GM21737 (cell line): Measurements from ENCODE around the gene MBOAT2.
"Not testable (repeated sequence)": the region's sequence is repeated elsewhere in the genome, so short reads cannot be mapped to it uniquely, and the experiment has no call there.

Experiments
- ATAC-seq: cut with Tn5 transposase; IDR thresholded peaks from one replicate; pipeline ENCODE4 v1.9.1; 2021; ENCODE audit warnings: mild to moderate bottlenecking, moderate library complexity; ENCODE audit not compliant: unreplicated experiment

Gene MBOAT2

GRCh38 chr2:8993196-8993901, 10.1 kb downstream of the MBOAT2 start:
- no peak for ATAC-seq

DNA sequence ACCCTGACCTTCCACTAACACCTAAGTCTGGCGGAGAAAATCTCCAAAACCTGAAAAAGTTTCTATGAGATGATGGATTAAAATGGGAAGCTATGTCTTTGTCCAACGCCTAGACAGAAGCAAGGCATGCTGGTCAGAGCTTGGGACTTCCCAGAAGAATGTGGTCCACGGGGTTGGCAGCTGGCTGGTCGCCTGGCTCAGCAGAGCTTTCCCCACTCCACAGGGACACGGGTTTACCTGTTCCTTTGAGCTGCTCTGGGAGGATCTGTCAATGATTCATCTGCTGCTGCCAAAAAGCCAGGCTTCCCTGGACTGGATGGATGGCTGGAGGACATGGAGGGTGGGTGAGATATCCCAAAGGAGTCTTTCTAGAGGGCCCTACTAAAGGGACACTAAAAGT, 10.8 kb downstream of the MBOAT2 start:
- ATAC-seq, result no peak

- ATAC-seq, result no peak
These were observed 13.9 kb downstream of the MBOAT2 start for GRCh38 chr2:8989536-8990079.

- ATAC-seq, result no peak
These were observed 16.1 kb downstream of the MBOAT2 start for GRCh38 chr2:8987410-8987809.

- ATAC-seq, result no peak
These were observed 17.0 kb downstream of the MBOAT2 start for GRCh38 chr2:8986327-8986976.

- no peak for ATAC-seq
These were observed 17.7 kb downstream of the MBOAT2 start for GRCh38 chr2:8985561-8986326.

DNA sequence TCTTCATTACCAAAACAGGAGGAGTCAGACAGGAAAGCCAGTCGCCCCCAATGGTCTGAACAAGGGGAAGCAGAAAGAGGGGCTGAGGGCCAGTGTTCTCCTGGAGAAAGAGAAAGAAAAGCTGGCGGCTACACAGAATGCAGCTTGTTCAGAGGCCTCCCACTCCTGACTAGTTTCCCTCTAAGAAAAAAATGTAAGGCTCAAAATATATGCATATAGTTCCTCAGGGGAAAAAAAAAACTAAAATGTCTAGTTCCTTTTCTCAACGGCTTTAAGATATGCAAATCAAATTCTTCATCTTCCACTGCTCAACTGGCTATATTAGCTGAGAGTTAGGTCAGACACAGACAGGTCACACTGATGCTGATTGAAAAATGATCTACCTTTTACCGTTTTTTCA, 18.6 kb downstream of the MBOAT2 start:
- ATAC-seq, result no peak

GRCh38 chr2:8984157-8984556, 19.3 kb downstream of the MBOAT2 start:
- no peak for ATAC-seq

DNA sequence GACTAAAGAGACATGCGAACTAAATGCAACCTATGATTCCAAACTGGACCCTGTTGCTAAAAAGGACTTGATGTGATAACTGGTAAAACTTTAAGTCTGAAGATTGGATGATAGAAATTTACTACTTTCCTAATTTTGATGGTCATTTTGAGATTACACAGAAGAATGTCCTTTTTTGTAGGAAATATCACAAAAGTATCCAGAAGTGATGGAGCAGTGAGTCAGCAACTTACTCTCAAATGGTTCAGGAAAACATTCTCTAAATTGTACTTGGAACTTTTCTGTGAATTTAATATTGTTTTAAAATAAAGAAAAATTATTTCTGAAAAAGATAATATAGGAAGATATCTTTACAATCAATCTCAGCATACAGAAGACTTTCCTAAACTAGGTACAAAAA, 19.9 kb downstream of the MBOAT2 start:
- ATAC-seq, result no peak

DNA sequence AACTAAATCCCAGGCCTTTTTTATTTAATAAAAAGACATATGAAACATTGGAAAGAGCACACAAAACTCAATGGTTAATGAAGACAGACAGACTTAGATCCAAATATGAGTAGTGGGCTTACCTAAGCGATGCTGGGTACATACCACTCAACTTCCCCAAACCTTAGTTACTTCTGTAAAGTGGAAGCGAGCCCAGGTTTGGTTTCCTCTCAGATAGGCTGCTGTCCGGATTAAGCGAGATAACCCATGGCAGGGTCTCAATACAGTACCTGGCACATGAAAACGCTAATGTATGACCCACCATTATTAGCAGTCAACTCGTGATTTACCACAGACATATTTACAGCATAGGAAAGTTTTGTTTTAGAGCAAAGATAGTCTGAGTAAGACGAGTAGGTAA, 21.6 kb downstream of the MBOAT2 start:
- ATAC-seq, result no peak

DNA sequence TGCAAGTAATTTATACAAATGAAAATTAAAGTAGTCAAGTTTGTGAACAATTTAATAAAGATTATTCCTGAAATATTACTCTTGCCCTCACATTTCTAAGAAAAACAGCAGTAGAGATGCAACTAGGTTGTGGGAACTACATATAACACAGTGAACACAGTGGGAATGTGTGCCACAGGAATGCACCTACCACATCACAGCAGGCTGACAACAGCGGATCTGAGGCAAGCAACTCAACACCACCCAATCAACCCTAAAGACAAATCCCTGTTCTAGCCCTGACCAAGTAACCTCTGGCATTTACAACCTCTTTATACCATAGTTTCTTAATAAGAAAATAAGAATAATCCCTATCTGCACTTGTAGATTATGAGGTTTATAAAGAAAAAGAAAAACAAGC, 23.4 kb downstream of the MBOAT2 start:
- ATAC-seq, result no peak

DNA sequence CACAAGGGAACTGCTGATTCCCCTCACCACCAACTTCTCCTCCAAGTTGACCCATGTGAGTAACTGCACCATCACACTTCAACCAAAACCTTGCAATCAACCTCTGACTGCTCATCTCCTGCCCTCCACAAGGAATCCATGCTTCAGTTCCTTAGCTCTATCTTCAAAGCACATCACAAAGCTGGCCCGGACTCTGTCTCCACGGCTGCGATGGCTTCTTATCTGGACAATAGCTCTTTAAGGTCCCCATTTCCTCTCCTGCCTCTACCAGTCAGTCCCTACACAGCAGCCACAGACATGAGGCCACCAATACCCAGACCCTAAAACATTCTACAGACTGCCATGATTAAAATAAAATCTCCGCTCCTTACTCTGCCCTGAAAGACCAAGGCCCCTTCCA, 25.7 kb downstream of the MBOAT2 start:
- no peak for ATAC-seq

- no peak for ATAC-seq
These were observed 26.8 kb downstream of the MBOAT2 start for GRCh38 chr2:8976442-8977259.

- ATAC-seq, result no peak
These were observed 29.5 kb downstream of the MBOAT2 start for GRCh38 chr2:8974016-8974415.

DNA sequence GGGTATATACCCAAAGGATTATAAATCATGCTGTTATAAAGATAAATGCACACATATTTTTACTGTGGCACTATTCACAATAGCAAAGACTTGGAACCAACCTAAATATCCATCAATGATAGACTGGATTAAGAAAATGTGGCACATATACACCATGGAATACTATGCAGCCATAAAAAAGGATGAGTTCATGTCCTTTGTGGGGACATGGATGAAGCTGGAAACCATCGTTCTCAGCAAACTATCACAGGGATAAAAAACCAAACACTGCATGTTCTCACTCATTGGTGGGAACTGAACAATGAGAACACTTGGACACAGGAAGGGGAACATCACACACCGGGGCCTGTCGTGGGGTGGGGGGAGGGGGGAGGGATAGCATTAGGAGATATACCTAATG, 30.5 kb downstream of the MBOAT2 start:
- not testable (repeated sequence) for ATAC-seq

DNA sequence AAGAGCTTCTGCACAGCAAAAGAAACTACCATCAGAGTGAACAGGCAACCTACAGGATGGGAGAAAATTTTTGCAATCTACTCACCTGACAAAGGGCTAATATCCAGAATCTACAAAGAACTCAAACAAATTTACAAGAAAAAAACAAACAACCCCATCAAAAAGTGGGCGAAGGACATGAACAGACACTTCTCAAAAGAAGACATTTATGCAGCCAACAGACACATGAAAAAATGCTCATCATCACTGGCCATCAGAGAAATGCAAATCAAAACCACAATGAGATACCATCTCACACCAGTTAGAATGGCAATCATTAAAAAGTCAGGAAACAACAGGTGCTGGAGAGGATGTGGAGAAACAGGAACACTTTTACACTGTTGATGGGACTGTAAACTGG, 30.9 kb downstream of the MBOAT2 start:
- not testable (repeated sequence) for ATAC-seq

GRCh38 chr2:8969348-8969747, 34.1 kb downstream of the MBOAT2 start:
- ATAC-seq, result not testable (repeated sequence)

GRCh38 chr2:8966123-8966908, 37.2 kb downstream of the MBOAT2 start:
- no peak for ATAC-seq

GRCh38 chr2:8965216-8965969, 38.1 kb downstream of the MBOAT2 start:
- ATAC-seq, result no peak
